ENCODE results near the gene CCNL1.
A peak's percentile ranks its signal among the peaks of the same experiment; 100 is the strongest.

DNA sequence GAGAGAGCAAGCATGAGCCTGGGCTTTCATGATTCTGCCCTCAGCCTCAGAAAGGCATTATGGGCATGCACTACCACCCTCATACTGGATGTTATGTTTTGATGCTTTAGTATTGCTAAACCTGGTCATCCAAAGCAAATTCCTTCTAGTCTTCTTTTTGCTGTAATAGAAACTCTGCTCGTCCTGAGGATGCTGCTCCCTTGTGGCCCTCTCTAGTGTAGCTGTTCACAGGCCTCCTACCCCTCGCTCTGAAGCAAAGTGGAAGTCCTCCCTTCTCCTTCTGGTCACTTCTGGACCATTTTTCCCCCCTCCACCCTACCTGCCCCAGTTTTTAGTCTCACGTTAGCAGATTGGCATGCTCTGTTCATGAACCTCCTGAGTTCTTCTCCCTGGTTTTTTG is 22.9 kb upstream of the CCNL1 start:
- TF ChIP-seq, protein P1, sequence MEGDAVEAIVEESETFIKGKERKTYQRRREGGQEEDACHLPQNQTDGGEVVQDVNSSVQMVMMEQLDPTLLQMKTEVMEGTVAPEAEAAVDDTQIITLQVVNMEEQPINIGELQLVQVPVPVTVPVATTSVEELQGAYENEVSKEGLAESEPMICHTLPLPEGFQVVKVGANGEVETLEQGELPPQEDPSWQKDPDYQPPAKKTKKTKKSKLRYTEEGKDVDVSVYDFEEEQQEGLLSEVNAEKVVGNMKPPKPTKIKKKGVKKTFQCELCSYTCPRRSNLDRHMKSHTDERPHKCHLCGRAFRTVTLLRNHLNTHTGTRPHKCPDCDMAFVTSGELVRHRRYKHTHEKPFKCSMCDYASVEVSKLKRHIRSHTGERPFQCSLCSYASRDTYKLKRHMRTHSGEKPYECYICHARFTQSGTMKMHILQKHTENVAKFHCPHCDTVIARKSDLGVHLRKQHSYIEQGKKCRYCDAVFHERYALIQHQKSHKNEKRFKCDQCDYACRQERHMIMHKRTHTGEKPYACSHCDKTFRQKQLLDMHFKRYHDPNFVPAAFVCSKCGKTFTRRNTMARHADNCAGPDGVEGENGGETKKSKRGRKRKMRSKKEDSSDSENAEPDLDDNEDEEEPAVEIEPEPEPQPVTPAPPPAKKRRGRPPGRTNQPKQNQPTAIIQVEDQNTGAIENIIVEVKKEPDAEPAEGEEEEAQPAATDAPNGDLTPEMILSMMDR (optimal IDR thresholded peaks at IDR 0.05 in 1 of 3, IDR thresholded peaks at IDR 0.05 in 1 of 3, conservative IDR thresholded peaks at IDR 0.05 in 1 of 3; ENCODE audit: extremely low read depth in 1 of 3, insufficient read depth in 2 of 3, low read length in 3 of 3): peak in 1 of 3 experiments; percentile 1
- no peak for TF ChIP-seq EZH2 (IDR thresholded peaks at IDR 0.05; ENCODE audit: low read length)
